ENCODE results near the gene LRRC4C. TPM values are rescaled to one million over a fixed set of nuclear protein-coding genes. Genes with fewer than 3 reads are reported as not detected.

Gene LRRC4C
- polyA plus RNA-seq, 1 of the 3 experiments (the other 2 are of a cell fraction), result 0.16 TPM

DNA sequence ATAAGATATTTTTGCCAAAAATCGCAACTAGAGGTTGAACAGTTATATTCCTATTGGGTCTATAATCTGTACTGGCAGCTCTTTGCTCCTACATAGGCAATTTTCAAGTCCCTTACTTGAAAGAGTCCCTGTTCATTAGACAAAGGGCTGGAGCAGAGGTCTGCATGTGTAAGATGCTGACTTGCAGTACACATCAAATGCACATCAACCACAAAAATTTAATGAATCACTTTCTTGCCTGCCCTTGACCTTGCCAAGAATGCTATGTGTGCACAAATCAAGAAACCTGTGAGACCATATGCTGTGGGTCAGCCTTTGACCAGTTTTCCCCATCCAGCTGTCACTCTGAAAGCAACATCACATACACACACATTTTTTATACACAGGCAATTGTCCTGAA lies 661.5 kb downstream of the LRRC4C start:
- 3% methylated on average over 1 of the region's 1 CpG for WGBS (ENCODE audit: low lambda C conversion rate)
- POLR2A ChIA-PET, result no interaction called here
- Histone ChIP-seq H3K4me2 (no peak overlapping the region), H3K27ac (ENCODE audit: low read depth in 2 of 2, low read length in 1 of 2) (no peak overlapping the region), H3F3A (replicated peaks; ENCODE audit: insufficient read depth) (no peaks in the 10 kb centered on the region), H3K36me3 (replicated peaks in 1 of 2; ENCODE audit: control insufficient read depth in 1 of 2, insufficient read depth in 2 of 2, low read length in 1 of 2) (no peaks in the 10 kb centered on the region), H3K79me2 (ENCODE audit: insufficient read depth) (no peaks in the 10 kb centered on the region), H3K4me3 (ENCODE audit: low read depth in 2 of 2, low read length in 1 of 2) (no peak overlapping the region), H2AFZ (ENCODE audit: low read depth) (no peak overlapping the region), H3K9ac (no peak overlapping the region), H3K9me3 (no peaks in the 10 kb centered on the region), H3K27me3 (ENCODE audit: insufficient read depth) (no peaks in the 10 kb centered on the region), H3K4me1 (ENCODE audit: control insufficient read depth in 1 of 2, insufficient read depth in 2 of 2, low read depth in 1 of 2, low read length in 1 of 2) (no peaks in the 10 kb centered on the region), H3K9me2 (no peaks in the 10 kb centered on the region), H4K20me1 (ENCODE audit: insufficient read depth) (no peaks in the 10 kb centered on the region)
- DNase-seq, result no peak
- CTCF ChIA-PET, result no interaction called here
- no peak for TF ChIP-seq TCF12 (IDR thresholded peaks at IDR 0.05)
- TF ChIP-seq, protein P1, sequence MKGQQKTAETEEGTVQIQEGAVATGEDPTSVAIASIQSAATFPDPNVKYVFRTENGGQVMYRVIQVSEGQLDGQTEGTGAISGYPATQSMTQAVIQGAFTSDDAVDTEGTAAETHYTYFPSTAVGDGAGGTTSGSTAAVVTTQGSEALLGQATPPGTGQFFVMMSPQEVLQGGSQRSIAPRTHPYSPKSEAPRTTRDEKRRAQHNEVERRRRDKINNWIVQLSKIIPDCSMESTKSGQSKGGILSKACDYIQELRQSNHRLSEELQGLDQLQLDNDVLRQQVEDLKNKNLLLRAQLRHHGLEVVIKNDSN (IDR thresholded peaks at IDR 0.05; ENCODE audit: borderline replicate concordance, low read depth), result no peak
- TF ChIP-seq, protein P2, sequence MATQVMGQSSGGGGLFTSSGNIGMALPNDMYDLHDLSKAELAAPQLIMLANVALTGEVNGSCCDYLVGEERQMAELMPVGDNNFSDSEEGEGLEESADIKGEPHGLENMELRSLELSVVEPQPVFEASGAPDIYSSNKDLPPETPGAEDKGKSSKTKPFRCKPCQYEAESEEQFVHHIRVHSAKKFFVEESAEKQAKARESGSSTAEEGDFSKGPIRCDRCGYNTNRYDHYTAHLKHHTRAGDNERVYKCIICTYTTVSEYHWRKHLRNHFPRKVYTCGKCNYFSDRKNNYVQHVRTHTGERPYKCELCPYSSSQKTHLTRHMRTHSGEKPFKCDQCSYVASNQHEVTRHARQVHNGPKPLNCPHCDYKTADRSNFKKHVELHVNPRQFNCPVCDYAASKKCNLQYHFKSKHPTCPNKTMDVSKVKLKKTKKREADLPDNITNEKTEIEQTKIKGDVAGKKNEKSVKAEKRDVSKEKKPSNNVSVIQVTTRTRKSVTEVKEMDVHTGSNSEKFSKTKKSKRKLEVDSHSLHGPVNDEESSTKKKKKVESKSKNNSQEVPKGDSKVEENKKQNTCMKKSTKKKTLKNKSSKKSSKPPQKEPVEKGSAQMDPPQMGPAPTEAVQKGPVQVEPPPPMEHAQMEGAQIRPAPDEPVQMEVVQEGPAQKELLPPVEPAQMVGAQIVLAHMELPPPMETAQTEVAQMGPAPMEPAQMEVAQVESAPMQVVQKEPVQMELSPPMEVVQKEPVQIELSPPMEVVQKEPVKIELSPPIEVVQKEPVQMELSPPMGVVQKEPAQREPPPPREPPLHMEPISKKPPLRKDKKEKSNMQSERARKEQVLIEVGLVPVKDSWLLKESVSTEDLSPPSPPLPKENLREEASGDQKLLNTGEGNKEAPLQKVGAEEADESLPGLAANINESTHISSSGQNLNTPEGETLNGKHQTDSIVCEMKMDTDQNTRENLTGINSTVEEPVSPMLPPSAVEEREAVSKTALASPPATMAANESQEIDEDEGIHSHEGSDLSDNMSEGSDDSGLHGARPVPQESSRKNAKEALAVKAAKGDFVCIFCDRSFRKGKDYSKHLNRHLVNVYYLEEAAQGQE (IDR thresholded peaks at IDR 0.05; ENCODE audit: low read depth, low read length), result no peak

DNA sequence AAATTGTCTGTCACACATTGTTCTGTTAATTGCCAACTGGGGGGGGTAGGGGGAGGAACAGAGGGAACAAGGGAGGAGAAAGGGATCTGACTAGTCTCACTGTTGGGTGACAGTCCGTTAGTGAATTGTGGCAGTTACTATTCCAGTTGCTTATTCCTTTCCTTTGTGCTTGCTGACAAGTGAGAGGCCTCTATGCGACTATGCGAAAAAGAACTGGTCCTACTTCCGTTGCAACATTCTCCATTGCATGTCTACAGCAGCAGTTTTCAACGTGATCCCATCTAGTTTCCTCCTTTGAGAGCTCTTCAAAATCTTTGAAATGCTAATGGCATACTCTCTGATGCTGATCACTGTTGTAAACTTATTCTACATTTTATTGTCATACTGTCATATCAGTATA lies 672.2 kb downstream of the LRRC4C start:
- no peaks in the 10 kb centered on the region for H3K79me2 ChIP-seq (ENCODE audit: insufficient read depth)
- H3K27me3 ChIP-seq (ENCODE audit: insufficient read depth), result no peaks in the 10 kb centered on the region
- H3K9me2 ChIP-seq, result no peaks in the 10 kb centered on the region
- no peaks in the 10 kb centered on the region for H3K9me3 ChIP-seq
- no peak overlapping the region for H3K9ac ChIP-seq
- H3F3A ChIP-seq (replicated peaks; ENCODE audit: insufficient read depth), result no peaks in the 10 kb centered on the region
- CTCF ChIA-PET, result no interaction called here
- no peak for TF ChIP-seq RXRA (IDR thresholded peaks at IDR 0.05; ENCODE audit: borderline replicate concordance, low read depth)
- TF ChIP-seq SMC3 (IDR thresholded peaks at IDR 0.05; ENCODE audit: low read depth, low read length), result no peak
- no peak for TF ChIP-seq NRF1 (IDR thresholded peaks at IDR 0.05; ENCODE audit: low read depth, low read length)
- TF ChIP-seq SIN3A (IDR thresholded peaks at IDR 0.05; ENCODE audit: borderline replicate concordance, low read depth, low read length), result no peak
- no peak for TF ChIP-seq RAD21 (IDR thresholded peaks at IDR 0.05; ENCODE audit: low read length)
- no peak for TF ChIP-seq EZH2phosphoT487 (IDR thresholded peaks at IDR 0.05; ENCODE audit: borderline replicate concordance, low read depth)
- no peak for TF ChIP-seq YY1 (IDR thresholded peaks at IDR 0.05; ENCODE audit: low read depth)
- TF ChIP-seq, protein P1 (IDR thresholded peaks at IDR 0.05; ENCODE audit: borderline replicate concordance, low read depth), result no peak
- TF ChIP-seq GATA2 (CRISPR knock-in tag; IDR thresholded peaks at IDR 0.05), result no peak
- TF ChIP-seq TCF12 (IDR thresholded peaks at IDR 0.05), result no peak
- TF ChIP-seq FOXJ3 (CRISPR knock-in tag; IDR thresholded peaks at IDR 0.05), result no peak
- no peak for TF ChIP-seq GABPA (IDR thresholded peaks at IDR 0.05; ENCODE audit: low read depth)
- TF ChIP-seq NFIC (IDR thresholded peaks at IDR 0.05; ENCODE audit: borderline replicate concordance), result no peak
- POLR2A ChIA-PET, result no interaction called here
- no peak overlapping the region for H3K27ac ChIP-seq (ENCODE audit: low read depth in 2 of 2, low read length in 1 of 2)
- no peaks in the 10 kb centered on the region for H4K20me1 ChIP-seq (ENCODE audit: insufficient read depth)
- 25% methylated on average over 5 of the region's 5 CpGs for WGBS (ENCODE audit: low lambda C conversion rate)
- DNase-seq, result no peak
- H2AFZ ChIP-seq (ENCODE audit: low read depth), result no peak overlapping the region
- no peaks in the 10 kb centered on the region for H3K36me3 ChIP-seq (replicated peaks in 1 of 2; ENCODE audit: control insufficient read depth in 1 of 2, insufficient read depth in 2 of 2, low read length in 1 of 2)
- H3K4me1 ChIP-seq (ENCODE audit: control insufficient read depth in 1 of 2, insufficient read depth in 2 of 2, low read depth in 1 of 2, low read length in 1 of 2), result no peaks in the 10 kb centered on the region
- no peak overlapping the region for H3K4me2 ChIP-seq
- H3K4me3 ChIP-seq (ENCODE audit: low read depth in 2 of 2, low read length in 1 of 2), result no peak overlapping the region

Measured in SK-N-SH (cell line).